OCI-LY1 (cell line): ENCODE measurements around the gene ITSN2.

ENCODE experiments used
- H2AFZ ChIP-seq: fragments of 200-600 bp; sonication (generic), shearing (Covaris generic); 2 replicates; pipeline ENCODE4 v1.6.0; 2014; ENCODE audit warnings: antibody characterized with exemption, mild to moderate bottlenecking, low read length
- H3F3A ChIP-seq: fragments of 200-600 bp; sonication (generic), shearing (Covaris generic); 2 replicates; pipeline ENCODE4 v1.6.0; 2014; ENCODE audit warnings: mild to moderate bottlenecking, antibody characterized with exemption, low read length, moderate library complexity; ENCODE audit not compliant: insufficient read depth
- H3K27ac ChIP-seq: fragments of 200-600 bp; sonication (generic); 2 replicates; pipeline ENCODE4 v1.5.1; 2014; ENCODE audit warnings: low read length, mixed run types, mild to moderate bottlenecking, low read depth; ENCODE audit not compliant: poor library complexity, severe bottlenecking
- H3K27me3 ChIP-seq: fragments of 200-600 bp; sonication (generic); 2 replicates; pipeline ENCODE4 v1.6.0; 2014; ENCODE audit warnings: antibody characterized with exemption, mild to moderate bottlenecking, low read length, moderate library complexity; ENCODE audit not compliant: insufficient read depth
- H3K36me3 ChIP-seq: fragments of 200-600 bp; sonication (generic); 2 replicates; pipeline ENCODE4 v1.6.1; 2014; ENCODE audit warnings: mild to moderate bottlenecking, antibody characterized with exemption, low read length, moderate library complexity, mixed read lengths; ENCODE audit not compliant: insufficient read depth
- H3K4me1 ChIP-seq: fragments of 200-600 bp; sonication (generic); 2 replicates; pipeline ENCODE4 v1.5.1; 2014; ENCODE audit warnings: mild to moderate bottlenecking, low read length, moderate library complexity; ENCODE audit not compliant: insufficient read depth, severe bottlenecking
- H3K4me2 ChIP-seq: fragments of 200-600 bp; sonication (generic), shearing (Covaris generic); 2 replicates; pipeline ENCODE4 v1.6.1; 2014; ENCODE audit warnings: low read length
- H3K4me3 ChIP-seq: fragments of 200-600 bp; sonication (generic); 2 replicates; pipeline ENCODE4 v1.5.1; 2014; ENCODE audit warnings: low read length, low read depth, mild to moderate bottlenecking, mixed read lengths; ENCODE audit not compliant: poor library complexity, severe bottlenecking
- H3K79me2 ChIP-seq: fragments of 200-600 bp; shearing (Covaris generic); 2 replicates; pipeline ENCODE4 v1.6.1; 2016; ENCODE audit warnings: mixed run types, low read length, mixed read lengths; ENCODE audit not compliant: insufficient read depth
- H3K9ac ChIP-seq: fragments of 200-600 bp; sonication (generic), shearing (Covaris generic); 2 replicates; pipeline ENCODE4 v1.6.1; 2014; ENCODE audit warnings: mild to moderate bottlenecking, low read length, mixed read lengths
- H3K9me2 ChIP-seq: fragments of 200-600 bp; sonication (generic), shearing (Covaris generic); 2 replicates; pipeline ENCODE4 v1.6.1; 2014; ENCODE audit warnings: low read depth, mild to moderate bottlenecking, low read length, mixed read lengths
- H3K9me3 ChIP-seq: fragments of 200-600 bp; shearing (Covaris generic); 2 replicates; pipeline ENCODE4 v1.6.1; 2014; ENCODE audit warnings: low read length, mixed read lengths
- H4K20me1 ChIP-seq: fragments of 200-600 bp; sonication (generic), shearing (Covaris generic); 2 replicates; pipeline ENCODE4 v1.6.0; 2016; ENCODE audit warnings: mild to moderate bottlenecking, low read length; ENCODE audit not compliant: insufficient read depth
- CTCF ChIP-seq: fragments of 200-600 bp; sonication (generic), shearing (Covaris generic); IDR thresholded peaks from 2 replicates; pipeline ENCODE4 v1.5.1; 2017; ENCODE audit warnings: mild to moderate bottlenecking, antibody characterized with exemption, low read length, moderate library complexity, mixed read lengths
- EZH2 ChIP-seq: fragments of 200-600 bp; sonication (generic), shearing (Covaris generic); IDR thresholded peaks from 2 replicates; pipeline ENCODE4 v1.8.0; 2017; ENCODE audit warnings: borderline replicate concordance, mixed run types, mild to moderate bottlenecking, antibody characterized with exemption, low read length, moderate library complexity, mixed read lengths

ITSN2 gene

GRCh38 chr2:24304631-24305030, 55.7 kb downstream of the ITSN2 start:
- H3K79me2 ChIP-seq, result no peaks in the 10 kb centered on the region
- H3K4me2 ChIP-seq, result no peak overlapping the region
- no peaks in the 10 kb centered on the region for H4K20me1 ChIP-seq
- no peak overlapping the region for H3K9ac ChIP-seq
- TF ChIP-seq EZH2 (no peak), CTCF (no peak)
- H3K9me2 ChIP-seq, result no peaks in the 10 kb centered on the region
- no peaks in the 10 kb centered on the region for H3F3A ChIP-seq
- no peak overlapping the region for H3K27ac ChIP-seq
- H2AFZ ChIP-seq, result no peak overlapping the region
- peaks cover 87% of the 10 kb centered on the region for H3K36me3 ChIP-seq
- no peak overlapping the region for H3K4me3 ChIP-seq
- no peaks in the 10 kb centered on the region for H3K9me3 ChIP-seq
- no peaks in the 10 kb centered on the region for H3K4me1 ChIP-seq
- H3K27me3 ChIP-seq, result no peaks in the 10 kb centered on the region

GRCh38 chr2:24304098-24304497, 56.2 kb downstream of the ITSN2 start:
- no peaks in the 10 kb centered on the region for H3K9me3 ChIP-seq
- H3K4me2 ChIP-seq, result no peak overlapping the region
- H2AFZ ChIP-seq, result no peak overlapping the region
- no peaks in the 10 kb centered on the region for H3K79me2 ChIP-seq
- TF ChIP-seq CTCF (no peak), EZH2 (no peak)
- no peaks in the 10 kb centered on the region for H3K9me2 ChIP-seq
- H3K9ac ChIP-seq, result no peak overlapping the region
- peaks cover 87% of the 10 kb centered on the region for H3K36me3 ChIP-seq
- H3K4me3 ChIP-seq, result no peak overlapping the region
- no peaks in the 10 kb centered on the region for H3K4me1 ChIP-seq
- H3F3A ChIP-seq, result no peaks in the 10 kb centered on the region
- no peak overlapping the region for H3K27ac ChIP-seq
- no peaks in the 10 kb centered on the region for H4K20me1 ChIP-seq
- no peaks in the 10 kb centered on the region for H3K27me3 ChIP-seq

GRCh38 chr2:24301599-24301998, 58.7 kb downstream of the ITSN2 start:
- Histone ChIP-seq H3K9ac (no peak overlapping the region), H3K27ac (no peak overlapping the region), H3F3A (no peaks in the 10 kb centered on the region), H3K4me1 (no peaks in the 10 kb centered on the region), H3K36me3 (peaks cover 88% of the 10 kb centered on the region), H3K4me2 (no peak overlapping the region), H3K9me3 (no peaks in the 10 kb centered on the region), H3K9me2 (no peaks in the 10 kb centered on the region), H3K27me3 (no peaks in the 10 kb centered on the region), H3K4me3 (no peak overlapping the region), H4K20me1 (no peaks in the 10 kb centered on the region), H2AFZ (no peak overlapping the region), H3K79me2 (no peaks in the 10 kb centered on the region)
- TF ChIP-seq CTCF (no peak), EZH2 (no peak)
